GM19099 (cell line): ENCODE results near the gene ATP5F1C.

Experiments
- POLR2A ChIP-seq: IDR thresholded peaks from 3 replicates; pipeline ENCODE4 v1.6.1; 2011; ENCODE audit warnings: low read depth; ENCODE audit not compliant: insufficient read length; ENCODE audit errors: extremely low read depth

The ATP5F1C gene

GRCh38 chr10:7787150-7787856, 674 bp upstream of the ATP5F1C start:
- no peak for TF ChIP-seq POLR2A

DNA sequence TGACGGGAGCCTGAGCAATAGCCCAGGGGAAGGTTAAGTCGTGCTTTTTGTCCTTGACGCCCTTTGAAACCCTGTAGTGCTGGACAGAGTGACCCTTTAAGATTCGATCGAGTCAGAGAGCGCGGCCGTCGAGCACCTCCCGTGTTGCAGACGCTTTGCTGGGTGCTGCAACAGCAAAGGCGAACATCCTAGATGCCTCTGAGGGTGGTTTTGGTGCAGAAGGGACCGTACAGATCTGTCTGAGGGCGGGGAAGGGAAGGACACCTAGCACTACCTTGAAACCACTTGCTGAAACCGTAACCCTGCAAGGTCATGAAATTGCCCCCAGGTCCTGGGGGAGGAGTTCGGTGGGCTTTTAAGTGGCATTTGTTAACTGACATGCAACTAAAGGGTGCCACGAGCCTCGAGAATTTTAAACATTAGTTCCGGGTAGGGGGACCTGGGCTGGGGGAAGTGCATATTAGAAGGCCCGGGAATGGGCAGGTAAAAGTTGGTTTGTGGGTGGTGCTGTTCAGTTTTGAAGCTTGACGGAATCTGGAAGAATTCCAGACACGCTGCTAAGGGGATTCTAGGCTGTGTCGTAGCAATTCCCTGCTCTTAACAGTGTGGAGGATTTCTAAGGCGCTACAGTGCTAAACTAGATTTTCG, 786 bp downstream of the ATP5F1C start:
- TF ChIP-seq POLR2A = no peak

DNA sequence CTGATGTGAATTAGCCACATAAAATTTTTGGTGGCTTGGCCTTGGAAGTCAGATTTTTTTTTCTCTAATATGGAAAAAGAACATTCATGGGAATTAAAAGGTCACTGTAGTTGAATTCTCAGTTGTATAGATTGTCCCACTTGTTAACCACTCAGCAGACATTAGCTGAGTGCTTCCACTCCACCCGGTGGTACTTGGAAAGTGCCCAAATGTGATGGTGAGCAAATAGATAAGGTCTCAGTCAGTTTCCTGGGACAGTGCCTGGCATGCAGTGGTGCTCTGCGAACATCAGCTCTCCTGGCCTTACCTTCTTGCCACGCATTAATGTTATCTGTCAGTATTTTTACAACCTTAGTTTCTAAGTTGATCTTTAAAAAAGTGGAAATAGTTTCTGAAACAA, 1.4 kb downstream of the ATP5F1C start:
- TF ChIP-seq POLR2A = no peak

DNA sequence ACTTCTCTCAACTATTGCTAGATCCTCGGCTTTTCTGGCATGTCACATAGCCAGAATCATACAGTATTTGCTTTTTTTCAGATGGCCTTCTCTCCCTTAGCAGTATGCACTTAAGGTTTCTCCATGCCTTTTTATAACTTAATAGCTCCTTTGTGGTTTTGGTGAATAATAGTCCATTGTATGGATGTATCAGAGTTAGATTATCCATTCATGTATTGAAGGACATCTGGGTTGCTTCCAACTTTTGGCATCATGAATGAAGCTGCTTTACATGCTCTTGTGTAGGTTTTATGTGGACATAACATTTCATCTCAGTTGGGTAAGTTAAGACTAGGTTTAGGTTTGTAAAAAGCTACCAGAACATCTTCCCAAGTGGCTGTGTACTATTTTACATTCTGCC, 4.6 kb downstream of the ATP5F1C start:
- TF ChIP-seq POLR2A = no peak

DNA sequence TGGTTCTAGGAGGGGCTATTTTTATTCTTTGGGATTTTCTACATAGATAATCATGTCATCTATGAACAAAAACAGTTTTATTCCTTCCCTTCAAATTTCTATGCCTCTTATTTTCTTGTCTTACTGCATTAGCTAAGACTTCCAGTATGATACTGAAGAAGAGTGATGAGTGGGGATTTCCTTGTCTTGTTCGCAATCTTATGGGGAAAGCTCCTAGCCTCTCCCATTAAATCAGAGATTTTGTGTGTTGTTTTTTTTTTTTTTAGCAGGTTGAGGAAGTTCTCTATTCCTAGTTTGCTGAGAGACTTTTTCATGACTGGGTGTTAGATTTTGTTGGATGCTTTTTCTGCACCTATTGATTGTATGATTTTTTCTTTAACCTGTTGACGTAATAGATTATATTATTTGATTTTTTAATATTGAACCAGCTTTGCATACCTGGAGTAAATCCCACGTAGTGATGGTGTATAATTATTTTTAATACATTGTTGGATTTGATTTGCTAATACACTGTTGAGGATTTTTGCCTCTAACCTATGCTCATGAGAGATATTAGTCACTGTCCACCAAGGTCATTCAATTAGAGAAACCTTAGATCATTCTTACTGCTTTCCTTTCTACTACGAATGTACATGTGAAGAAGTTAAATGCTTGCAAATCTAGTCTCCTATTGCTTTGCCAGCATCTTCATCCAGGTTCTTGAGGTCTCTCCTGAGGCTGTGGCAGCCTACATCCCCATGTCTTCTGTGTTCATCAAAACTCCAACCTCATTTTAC, 6.5 kb downstream of the ATP5F1C start:
- TF ChIP-seq POLR2A = no peak

- no peak for TF ChIP-seq POLR2A
Measured at GRCh38 chr10:7795605-7796004, 7.6 kb downstream of the ATP5F1C start.

- TF ChIP-seq POLR2A = no peak
Measured at GRCh38 chr10:7797582-7797981, 9.6 kb downstream of the ATP5F1C start.

DNA sequence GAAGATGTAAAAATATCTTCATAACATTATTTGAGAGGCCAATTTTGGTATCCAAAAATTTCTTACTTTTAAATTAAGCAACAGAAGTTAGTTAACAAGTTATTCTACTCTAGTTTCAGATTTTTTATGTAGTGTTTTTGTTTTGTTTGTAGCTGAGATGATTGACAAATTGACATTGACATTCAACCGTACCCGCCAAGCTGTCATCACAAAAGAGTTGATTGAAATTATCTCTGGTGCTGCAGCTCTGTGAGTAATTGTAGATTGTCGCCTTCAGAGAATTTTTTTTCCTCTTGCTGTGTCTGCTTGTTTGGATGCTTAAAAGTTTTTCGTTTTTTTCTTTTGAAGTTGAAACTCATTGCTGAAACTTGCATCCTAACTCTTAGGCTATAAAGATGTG, 14.6 kb downstream of the ATP5F1C start:
- no peak for TF ChIP-seq POLR2A

GRCh38 chr10:7804216-7804615, 16.2 kb downstream of the ATP5F1C start:
- TF ChIP-seq POLR2A = no peak

- no peak for TF ChIP-seq POLR2A
Measured at GRCh38 chr10:7804741-7805140, 16.8 kb downstream of the ATP5F1C start.

DNA sequence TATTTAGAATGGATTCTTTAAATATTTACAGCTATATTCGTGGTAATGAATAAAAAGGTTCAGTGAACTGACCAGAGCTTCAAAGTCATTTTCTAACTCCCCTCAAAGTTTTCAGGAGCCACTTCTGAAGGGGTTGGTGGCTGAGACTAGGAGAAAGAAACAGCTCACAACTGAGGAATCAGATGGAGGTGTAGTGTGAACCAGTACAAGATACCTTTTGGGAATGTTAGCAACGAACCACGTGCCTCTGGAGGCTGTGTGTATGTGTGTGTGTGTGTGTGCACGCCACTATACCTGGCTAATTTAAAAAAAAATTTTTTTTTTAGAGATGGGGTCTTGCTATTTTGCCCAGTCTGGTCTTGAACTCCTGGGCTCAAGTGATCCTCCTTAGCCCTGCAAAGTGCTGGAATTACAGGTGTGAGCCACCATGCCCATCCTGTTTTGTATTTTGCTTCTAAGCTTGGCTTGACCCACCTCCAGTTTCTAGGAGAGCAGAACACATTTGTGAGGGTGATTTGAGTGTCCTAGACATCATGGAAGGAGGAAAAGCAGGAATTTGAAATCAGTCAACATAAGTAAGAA, 20.8 kb downstream of the ATP5F1C start:
- no peak for TF ChIP-seq POLR2A

GRCh38 chr10:7810443-7810842, 22.5 kb downstream of the ATP5F1C start:
- TF ChIP-seq POLR2A = no peak

GRCh38 chr10:7811000-7811399, 23.0 kb downstream of the ATP5F1C start:
- TF ChIP-seq POLR2A = no peak

DNA sequence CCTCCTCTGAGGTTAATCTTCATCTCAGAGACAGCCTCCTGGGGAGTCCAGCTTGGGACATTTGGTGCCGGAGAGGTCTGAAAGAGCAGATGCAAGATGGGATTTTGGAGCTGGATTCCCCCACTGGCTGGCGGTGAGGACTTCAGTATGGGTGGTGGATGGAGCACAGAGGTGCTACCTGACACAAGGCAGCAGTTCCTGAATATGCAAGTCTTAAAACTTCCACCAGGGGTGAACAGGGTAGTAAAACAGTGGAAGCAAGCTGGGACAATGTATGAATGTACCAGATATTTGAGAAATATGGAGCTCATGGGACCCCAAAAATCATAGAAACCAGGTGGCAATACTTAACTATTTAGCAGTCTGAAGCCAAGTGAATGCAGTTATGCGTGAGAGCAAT, 25.5 kb downstream of the ATP5F1C start:
- no peak for TF ChIP-seq POLR2A

DNA sequence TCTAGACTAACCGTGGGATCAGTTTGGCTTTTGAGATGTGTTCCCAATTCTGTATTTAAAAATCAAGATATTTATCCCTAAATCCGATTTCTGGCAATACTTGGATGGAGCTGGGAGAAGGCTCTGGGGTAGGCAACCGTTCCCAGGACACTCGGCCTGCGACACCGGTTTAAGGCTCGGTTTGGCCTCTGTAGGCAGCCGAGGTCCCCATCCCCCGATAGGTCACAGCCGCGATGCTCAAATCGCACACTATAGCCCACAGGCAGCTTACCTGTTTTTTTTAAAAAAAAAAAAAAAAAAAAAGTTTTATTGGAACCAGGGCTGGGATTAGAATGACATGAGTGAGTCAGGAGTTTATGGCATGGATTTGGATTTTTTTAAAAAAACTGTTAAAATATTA, 29.6 kb downstream of the ATP5F1C start:
- TF ChIP-seq POLR2A = no peak

GRCh38 chr10:7817984-7818294, 30.0 kb downstream of the ATP5F1C start:
- no peak for TF ChIP-seq POLR2A
